ENCODE results near the gene ZNF618.

- TF ChIP-seq EP300 (IDR thresholded peaks at IDR 0.05) (no peak), CTCF (IDR thresholded peaks at IDR 0.05) (no peak)
Observed at GRCh38 chr9:113969343-113969742, 93.2 kb downstream of the ZNF618 start.

Measured in stomach (tissue), 4 donors.